HG03045 (cell line): ENCODE data around the gene KCNJ9.
"Not testable (repeated sequence)": the region's sequence is repeated elsewhere in the genome, so short reads cannot be mapped to it uniquely, and the experiment has no call there.

Experiments used
- ATAC-seq: cut with Tn5 transposase; IDR thresholded peaks from one replicate; pipeline ENCODE4 v1.9.1; 2021; ENCODE audit warnings: mild to moderate bottlenecking, moderate library complexity; ENCODE audit not compliant: unreplicated experiment

The KCNJ9 gene

GRCh38 chr1:160101717-160102522 is 20.6 kb downstream of the KCNJ9 start:
- ATAC-seq: no peak

GRCh38 chr1:160103658-160104408 is 22.5 kb downstream of the KCNJ9 start:
- ATAC-seq: no peak

GRCh38 chr1:160104486-160104885 is 23.1 kb downstream of the KCNJ9 start:
- no peak for ATAC-seq

GRCh38 chr1:160105155-160105554 is 23.8 kb downstream of the KCNJ9 start:
- no peak for ATAC-seq

- no peak for ATAC-seq
Measured at GRCh38 chr1:160107512-160107911, 26.2 kb downstream of the KCNJ9 start.

- no peak for ATAC-seq
Measured at GRCh38 chr1:160108888-160109662, 27.7 kb downstream of the KCNJ9 start.

- no peak for ATAC-seq
Measured at GRCh38 chr1:160109686-160110085, 28.3 kb downstream of the KCNJ9 start.

- not testable (repeated sequence) for ATAC-seq
Measured at GRCh38 chr1:160111462-160111861, 30.1 kb downstream of the KCNJ9 start.

GRCh38 chr1:160112357-160112756 is 31.0 kb downstream of the KCNJ9 start:
- ATAC-seq: no peak

GRCh38 chr1:160113407-160113806 is 32.1 kb downstream of the KCNJ9 start:
- no peak for ATAC-seq

GRCh38 chr1:160114085-160114484 is 32.7 kb downstream of the KCNJ9 start:
- ATAC-seq: no peak

GRCh38 chr1:160115545-160116282 is 34.4 kb downstream of the KCNJ9 start, which contains the start of gene ATP1A2:
Gene ATP1A2, plus strand, starts transcription at chr1:160115759. Its CDS starts 103 bp downstream, at chr1:160115862.
- ATAC-seq: no peak

- no peak for ATAC-seq
Measured at GRCh38 chr1:160116283-160117147, 35.2 kb downstream of the KCNJ9 start.

- no peak for ATAC-seq
Measured at GRCh38 chr1:160117300-160117699, 36.0 kb downstream of the KCNJ9 start.

GRCh38 chr1:160117709-160118183 is 36.4 kb downstream of the KCNJ9 start:
- no peak for ATAC-seq

GRCh38 chr1:160118928-160119327 is 37.6 kb downstream of the KCNJ9 start:
- no peak for ATAC-seq

GRCh38 chr1:160120797-160121196 is 39.5 kb downstream of the KCNJ9 start:
- ATAC-seq: no peak

GRCh38 chr1:160121388-160121787 is 40.0 kb downstream of the KCNJ9 start:
- ATAC-seq: no peak

- ATAC-seq: no peak
Measured at GRCh38 chr1:160122978-160123495, 41.7 kb downstream of the KCNJ9 start.
